ENCODE measurements around the gene C5orf15.
"Not testable (repeated sequence)": the region's sequence is repeated elsewhere in the genome, so short reads cannot be mapped to it uniquely, and the experiment has no call there.

C5orf15 gene

GRCh38 chr5:133993185-133993936 lies 24.9 kb upstream of the C5orf15 start:
- peak; percentile 77 for DNase-seq

- DNase-seq, result no peak
Measured at GRCh38 chr5:133992429-133993155, 24.2 kb upstream of the C5orf15 start.

- no peak for DNase-seq
Measured at GRCh38 chr5:133991171-133991910, 22.9 kb upstream of the C5orf15 start.

GRCh38 chr5:133990396-133990795 lies 22.0 kb upstream of the C5orf15 start:
- no peak for DNase-seq

- DNase-seq, result no peak
Measured at GRCh38 chr5:133985540-133986180, 17.2 kb upstream of the C5orf15 start.

GRCh38 chr5:133983674-133984073 lies 15.2 kb upstream of the C5orf15 start:
- DNase-seq, result no peak

- no peak for DNase-seq
Measured at GRCh38 chr5:133981714-133982113, 13.3 kb upstream of the C5orf15 start.

GRCh38 chr5:133980652-133981051 lies 12.2 kb upstream of the C5orf15 start:
- no peak for DNase-seq

GRCh38 chr5:133978943-133979342 lies 10.5 kb upstream of the C5orf15 start:
- no peak for DNase-seq

GRCh38 chr5:133977858-133978257 lies 9.4 kb upstream of the C5orf15 start:
- DNase-seq, result peak; percentile 76

- no peak for DNase-seq
Measured at GRCh38 chr5:133977161-133977787, 8.8 kb upstream of the C5orf15 start.

GRCh38 chr5:133975546-133975945 lies 7.1 kb upstream of the C5orf15 start:
- DNase-seq, result not testable (repeated sequence)

GRCh38 chr5:133974142-133974541 lies 5.7 kb upstream of the C5orf15 start:
- no peak for DNase-seq

- no peak for DNase-seq
Measured at GRCh38 chr5:133970325-133970909, 2.0 kb upstream of the C5orf15 start.

- DNase-seq, result peak; percentile 31
Measured at GRCh38 chr5:133969654-133970324, 1.4 kb upstream of the C5orf15 start.

- DNase-seq, result peak; percentile 59
Measured at GRCh38 chr5:133967698-133968203, 674 bp downstream of the C5orf15 start.

- peak; percentile 20 for DNase-seq
Measured at GRCh38 chr5:133967124-133967523, 1.3 kb downstream of the C5orf15 start.

GRCh38 chr5:133966090-133966489 lies 2.3 kb downstream of the C5orf15 start:
- DNase-seq, result no peak

- DNase-seq, result no peak
Measured at GRCh38 chr5:133963493-133964128, 4.8 kb downstream of the C5orf15 start.

- peak; percentile 70 for DNase-seq
Measured at GRCh38 chr5:133962801-133963476, 5.5 kb downstream of the C5orf15 start.
